Stimulated activated CD8-positive, alpha-beta memory T cell treated with anti-CD3 and anti-CD28 coated beads, Interleukin-2, amount 100 ng/mL, for 1 hour (primary cell): Measurements from ENCODE around the gene BNC2.

Experiments used
- DNase-seq, 2 donors: peaks; one replicate each; pipeline ENCODE4 v3.0.0-alpha.2; 2020; ENCODE audit warnings: low read depth in 2 of 2

Gene BNC2

DNA sequence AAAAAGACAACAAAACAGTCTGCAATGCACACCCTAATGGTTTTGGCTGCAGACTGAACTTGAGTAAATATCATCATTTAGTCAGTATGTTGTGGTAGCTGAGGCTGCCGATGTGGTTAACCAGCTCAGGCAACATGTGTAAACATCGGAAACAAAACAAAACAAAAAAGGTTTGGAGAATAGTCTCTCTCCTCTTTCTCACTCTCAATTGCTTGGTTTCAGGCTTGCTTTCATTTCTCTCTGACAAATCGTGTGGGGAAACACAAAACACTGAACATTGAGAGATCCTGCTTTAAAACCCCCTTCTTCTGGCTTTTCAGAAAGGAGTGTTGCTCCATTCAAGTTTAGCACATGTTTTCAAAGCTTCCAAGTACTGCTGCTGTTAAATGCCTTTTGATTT is 453.3 kb downstream of the BNC2 start:
- no peak for DNase-seq

DNA sequence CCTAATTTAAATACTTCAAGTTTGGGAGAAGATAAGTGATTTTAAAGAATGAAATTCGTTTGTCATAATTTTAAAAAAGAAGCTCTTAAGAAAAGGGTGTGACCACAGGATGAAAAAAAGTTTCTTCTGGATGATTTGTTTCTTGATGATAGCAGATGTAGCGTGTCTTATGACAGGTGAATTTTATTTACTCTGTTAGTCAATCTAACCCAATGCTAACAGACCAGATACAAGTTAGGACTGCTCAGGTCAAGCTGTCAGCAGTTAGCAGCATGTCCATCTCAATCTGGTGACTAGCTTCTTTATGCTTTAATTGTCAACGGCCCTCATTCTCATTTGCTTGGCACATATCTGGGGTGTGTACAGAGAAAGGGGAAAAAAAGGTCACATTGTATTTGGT is 456.0 kb downstream of the BNC2 start:
- DNase-seq = no peak

DNA sequence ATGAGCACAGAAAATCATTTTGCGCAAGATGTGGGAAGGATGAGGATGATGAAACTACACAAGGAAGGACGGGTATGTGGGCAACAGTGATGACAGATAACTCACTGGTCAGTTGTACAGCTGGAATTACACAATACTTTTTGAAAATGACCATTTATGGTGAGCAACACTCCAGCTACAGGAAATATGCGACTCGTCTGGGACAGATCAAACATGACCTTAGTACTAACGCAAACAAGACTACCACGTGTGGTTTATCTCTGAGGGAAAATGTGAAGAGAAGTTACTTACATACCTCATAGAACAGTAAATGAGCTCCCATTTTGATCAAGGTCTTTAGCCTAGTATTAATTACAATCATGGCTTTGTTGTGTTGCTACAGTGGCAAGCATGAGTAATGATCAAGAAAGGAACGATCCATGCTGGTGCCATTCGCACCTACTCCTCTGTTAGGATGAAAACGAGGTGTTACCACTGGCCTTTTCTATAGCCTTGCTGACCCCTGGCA is 456.9 kb downstream of the BNC2 start:
- DNase-seq = no peak

DNA sequence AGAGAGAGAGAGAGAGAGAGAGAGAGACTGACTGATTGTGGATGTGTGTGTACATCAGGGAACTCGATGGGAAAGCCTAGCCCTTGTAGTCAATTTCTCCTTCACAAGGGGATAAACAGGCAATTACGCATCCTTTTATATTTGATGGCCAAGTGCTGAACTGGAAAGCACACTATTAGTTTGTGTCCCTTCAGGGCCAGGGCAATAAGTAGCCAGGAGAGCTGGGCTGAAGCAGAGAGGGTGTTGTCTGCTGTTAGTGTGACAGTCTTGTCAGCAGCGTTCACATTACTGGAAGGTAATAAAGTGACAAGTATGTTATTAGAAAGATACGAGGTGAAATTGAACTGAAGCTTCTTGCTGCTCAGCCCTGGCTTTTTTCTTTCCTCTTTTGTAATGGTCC is 457.7 kb downstream of the BNC2 start:
- no peak for DNase-seq

DNA sequence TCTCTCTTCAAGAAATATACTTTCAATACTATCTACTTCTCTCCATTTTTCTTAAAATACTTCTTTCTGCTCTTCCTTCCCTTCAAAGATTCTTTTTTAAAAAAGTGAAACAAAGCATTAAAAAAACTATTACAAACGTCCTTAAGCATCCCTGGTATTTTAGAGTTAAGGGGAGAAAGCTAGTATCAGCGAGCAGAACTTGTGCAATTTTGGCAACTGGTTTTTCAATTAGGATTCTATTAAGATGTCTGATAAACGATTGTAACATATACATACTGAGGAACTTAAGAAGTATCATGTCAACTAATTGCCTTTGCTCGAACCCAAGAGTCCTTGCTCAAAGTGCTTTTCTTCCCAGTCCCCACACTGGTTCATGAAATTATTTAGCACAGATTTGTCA is 459.2 kb downstream of the BNC2 start:
- DNase-seq = no peak

DNA sequence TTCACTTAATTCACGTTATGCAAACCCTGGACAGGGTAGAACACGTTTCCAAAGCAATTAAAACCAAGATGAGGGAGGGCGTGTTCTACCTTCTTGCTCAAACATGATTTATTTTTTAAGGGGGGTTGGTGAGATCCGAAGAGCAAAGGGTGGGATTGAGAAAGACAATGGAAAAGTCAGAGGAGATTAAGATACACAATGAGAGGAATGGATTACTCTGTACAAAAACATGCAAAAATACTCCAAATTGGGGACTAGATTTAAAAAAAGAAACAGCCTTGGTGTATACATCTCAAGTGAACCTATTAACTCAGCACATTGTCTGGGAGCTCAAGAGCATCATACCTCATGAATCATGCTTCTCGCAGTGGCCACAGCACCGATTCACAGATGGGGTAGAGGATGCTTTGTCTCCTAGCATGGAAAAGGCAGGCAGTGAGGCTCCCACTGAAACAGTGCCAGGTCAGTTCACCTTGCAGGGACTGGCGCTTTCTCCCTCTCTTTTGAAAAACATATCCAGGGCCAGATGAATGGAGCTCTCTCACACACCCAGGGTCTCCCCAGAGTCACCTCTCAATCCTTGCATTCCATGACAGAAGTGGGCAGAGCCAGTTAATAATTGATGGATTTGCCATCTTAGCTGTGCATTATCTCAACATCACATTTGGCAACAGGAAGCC is 459.7 kb downstream of the BNC2 start:
- DNase-seq = no peak

DNA sequence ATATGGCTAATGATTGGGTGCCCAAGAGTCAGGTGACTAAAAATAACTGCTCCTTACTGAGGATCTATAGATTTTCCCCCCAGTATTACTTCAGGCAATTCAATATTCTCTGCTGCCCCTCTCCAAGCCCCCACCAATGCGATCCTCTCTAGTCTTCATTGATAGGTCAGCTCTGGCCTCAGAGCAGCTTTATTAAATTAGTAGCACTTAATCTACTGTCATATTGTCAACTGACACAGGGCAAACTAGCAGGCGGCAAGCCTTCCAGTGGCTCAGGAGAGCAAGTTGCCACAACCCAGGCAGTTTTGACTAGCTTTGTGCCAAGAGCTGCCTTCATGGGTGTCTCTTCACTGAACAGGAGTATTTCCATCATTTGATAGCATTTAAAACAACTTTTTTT is 462.9 kb downstream of the BNC2 start:
- DNase-seq = no peak

DNA sequence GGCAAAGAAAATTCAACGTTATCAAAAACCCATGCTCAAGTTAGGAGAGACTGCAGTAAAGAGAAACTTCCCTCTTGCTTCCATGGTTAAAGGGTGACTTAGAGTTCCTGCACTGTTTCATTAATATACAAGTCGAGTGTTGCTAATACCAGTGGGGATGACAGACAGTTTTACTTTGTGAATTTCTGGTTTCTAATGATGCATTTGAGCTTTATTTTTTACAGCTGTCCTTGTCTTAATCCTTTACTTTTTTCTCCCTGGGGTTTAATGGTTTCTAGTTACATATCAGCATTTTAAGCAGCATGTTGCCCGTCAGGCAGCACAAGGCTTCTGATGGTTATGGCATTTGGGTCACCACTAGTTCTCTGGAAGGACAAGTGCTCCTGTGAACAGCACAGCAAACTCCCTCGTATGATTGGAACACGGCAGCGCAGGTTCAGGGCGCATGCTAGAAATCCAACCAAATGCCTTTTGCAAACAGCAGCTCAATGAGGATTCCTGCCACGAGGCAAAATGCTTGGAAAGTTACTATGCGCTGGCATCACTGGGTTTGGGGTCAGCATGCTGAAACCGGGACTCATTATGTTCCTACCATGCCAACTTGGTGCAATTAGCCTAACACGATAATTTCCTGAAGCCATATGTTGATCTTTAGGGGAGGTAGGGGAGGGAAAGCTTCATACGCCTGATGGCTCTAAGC is 463.8 kb downstream of the BNC2 start:
- DNase-seq = no peak

DNA sequence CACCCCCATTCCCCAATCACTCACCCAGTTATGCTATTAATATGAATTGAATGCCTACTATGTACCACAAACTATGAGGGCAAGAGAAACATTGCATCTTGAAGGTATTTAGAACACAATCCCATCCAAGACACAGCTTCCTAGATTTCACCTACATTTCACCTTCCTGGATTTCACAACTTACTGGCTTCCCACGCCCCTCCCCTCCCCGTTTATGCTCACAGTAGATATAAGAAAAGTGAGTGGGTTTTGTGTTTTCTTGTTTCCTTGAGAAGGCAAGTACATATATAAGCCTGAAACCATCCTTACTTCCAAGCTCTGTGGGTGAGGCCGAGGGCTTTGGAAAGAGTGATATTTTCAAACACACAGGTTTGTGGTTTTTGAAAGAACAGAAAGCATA is 465.0 kb downstream of the BNC2 start:
- no peak for DNase-seq

DNA sequence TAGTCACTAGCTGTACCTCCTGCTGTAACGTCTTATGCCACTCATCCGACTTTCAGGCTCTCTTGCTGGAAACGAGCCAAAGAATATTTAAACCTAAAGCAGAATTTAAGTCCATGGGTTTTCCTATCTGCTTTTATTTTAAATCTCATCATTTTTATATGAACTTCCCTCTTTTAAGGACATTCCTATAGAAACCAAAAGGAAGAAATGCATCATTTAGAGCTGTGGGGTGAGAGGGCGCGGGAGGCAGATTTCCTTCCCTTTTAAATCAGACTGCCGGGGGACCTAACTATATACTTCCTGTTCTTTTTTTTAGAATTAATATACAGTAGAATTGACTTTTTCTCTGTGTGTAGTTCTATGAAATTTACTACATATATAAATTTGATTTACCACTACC is 468.8 kb downstream of the BNC2 start:
- DNase-seq = no peak

DNA sequence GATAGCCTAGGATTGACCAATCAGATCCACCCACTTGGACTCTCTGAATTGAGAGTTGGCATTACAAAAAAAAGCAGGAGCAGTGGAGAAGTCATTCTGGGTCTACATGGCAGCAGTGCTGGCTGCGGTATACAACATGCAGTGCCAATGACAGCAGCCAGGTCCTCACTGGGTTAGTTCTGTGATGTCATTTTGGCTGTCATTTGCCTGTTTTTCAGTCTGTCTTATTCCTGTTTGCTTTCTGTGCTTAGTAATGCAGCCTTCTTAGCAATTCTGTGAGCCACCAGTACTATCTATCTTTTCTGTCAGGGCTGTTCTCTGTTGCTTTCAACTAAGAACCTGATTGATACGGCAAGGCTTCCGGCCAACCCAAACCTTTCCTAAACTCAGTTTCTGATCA is 471.8 kb downstream of the BNC2 start:
- no peak for DNase-seq

DNA sequence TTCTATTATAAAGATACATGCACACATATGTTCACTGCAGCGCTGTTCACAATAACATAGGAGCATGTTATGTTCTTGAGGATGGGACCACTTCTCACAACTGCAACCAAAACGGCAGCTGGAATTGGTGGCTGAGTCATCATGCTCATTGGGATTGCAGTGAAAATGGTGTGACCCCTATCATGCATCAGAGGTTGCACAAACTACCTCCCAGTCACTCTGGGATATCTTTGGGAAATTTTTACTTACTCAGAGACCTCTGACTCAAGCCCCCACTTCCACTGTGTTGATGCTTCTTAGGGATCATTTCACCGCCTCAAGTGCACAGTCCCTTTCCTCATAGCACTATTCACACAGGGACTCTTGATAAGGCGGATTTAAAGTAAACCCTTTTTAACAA is 474.1 kb downstream of the BNC2 start:
- DNase-seq = no peak

DNA sequence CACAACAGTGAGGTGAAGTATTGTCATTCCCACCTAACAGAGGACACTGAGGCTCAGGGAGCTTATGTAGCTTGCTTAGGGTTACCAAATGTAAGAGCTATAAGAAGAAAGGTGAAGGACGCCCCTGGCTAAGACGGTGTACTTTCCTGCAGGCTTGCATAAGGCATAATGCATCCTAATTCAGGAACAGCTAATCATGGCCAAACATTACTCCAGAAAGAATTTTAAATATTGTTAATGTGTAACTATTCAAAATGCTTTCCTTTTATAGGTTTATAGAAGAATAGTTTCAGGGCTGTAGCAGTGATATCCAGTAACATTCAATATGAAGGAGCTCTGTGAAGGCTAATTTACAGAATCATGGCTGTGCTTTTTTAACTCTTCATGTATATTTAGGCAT is 479.1 kb downstream of the BNC2 start:
- DNase-seq = no peak

DNA sequence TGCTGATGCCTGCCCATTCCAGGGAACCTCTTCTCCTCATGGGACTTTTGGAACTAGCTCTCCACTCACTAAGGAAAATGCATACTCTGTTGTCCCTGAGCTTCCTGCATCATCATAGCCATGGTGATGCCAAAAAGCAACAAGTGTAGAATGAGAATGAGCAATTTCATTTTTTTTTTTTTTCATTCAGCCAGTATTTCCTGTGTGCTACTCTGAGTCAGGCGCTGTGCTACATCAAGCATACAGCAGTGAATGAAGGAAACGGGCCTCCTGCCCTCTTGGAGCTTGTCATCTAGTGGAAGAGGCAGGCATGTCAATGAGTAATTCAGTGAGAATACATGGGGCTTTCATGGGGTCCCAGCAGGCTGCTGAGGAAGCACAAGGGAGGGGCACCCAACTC is 483.1 kb downstream of the BNC2 start:
- DNase-seq = no peak

DNA sequence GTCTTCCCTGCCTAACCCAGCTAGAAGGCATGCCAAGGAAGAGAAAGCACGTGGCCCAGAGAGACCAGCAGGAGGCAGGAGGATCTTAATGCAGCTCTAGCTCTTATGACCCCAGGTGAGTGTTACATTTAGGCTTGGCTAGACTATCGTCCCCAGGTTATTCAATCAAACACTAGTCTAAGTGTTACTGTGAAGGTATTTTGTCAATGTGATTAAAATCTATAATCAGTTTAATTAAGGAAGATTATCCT is 483.7 kb downstream of the BNC2 start:
- no peak for DNase-seq

DNA sequence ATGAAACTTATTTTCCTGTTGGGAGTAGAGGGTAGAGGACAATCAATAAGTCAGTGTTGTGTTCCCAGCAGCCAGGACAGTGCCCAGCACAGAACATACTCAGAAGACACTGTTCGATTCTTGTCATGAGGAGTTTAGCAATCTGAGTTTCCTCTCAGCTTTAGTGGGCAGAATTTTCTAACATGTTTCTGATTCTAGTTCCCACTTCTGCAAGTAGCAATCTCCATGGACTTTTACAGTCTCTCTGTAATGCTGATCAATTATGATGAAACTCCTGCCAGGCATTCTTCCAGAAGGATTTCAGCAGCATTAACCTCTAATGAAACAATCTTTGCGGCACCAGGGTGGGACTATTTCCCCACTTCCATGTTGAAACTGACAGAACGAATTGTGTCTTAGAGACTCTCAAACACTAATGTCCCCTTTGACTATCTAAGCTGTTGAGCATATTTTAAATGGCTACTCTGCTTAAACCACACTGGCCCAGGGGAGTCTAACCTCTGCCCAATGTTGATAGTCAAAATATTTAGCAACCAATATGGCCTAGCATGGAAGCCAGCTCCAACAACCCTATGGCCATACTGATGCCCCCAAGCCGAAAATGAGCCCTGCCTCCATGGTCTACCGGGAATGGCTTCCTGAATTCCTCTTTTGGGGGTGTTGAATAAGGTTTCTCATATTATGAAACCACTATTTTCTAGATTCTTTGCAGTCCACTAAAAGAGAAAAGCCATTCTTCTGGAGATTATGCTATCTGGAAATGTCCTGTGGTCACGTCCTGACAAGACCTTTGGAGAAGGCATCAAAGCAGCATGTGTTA is 484.3 kb downstream of the BNC2 start:
- DNase-seq = no peak

DNA sequence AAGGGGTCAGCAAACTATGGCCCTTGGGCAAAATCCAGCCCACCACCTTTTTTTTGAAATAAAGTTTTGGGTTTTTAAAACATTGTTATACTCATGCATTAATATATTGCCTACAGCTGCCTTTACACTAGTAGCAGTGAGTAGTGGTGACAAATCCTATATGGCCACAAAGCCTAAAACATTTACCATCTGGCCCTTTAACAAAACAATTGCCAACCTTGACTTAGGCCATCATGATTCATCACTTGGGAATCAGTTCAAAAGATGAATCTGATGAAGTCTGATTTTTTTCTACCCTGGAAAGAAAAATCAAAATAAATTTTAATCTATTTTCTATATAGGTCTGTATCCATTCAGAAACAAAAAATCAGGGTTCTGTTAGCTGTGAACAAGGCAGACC is 484.9 kb downstream of the BNC2 start:
- no peak for DNase-seq

DNA sequence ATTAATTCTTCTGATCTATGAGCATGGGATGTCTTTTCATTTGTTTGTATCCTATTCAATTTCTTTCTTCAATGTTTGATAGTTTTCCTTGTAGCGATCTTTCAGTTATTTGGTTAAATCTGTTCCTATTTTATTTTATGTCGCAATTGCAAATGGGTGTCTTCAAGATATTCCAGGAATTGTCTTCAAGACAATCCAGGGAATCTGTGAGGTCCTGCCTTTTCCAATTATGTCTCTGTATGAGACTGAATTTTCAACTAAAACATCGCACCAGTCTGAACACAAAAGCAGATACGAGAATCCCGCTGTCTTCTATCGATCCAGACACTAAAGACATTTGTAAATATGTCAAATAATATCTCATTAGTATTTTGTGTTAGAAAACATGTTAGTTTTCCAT is 485.5 kb downstream of the BNC2 start:
- DNase-seq = no peak

DNA sequence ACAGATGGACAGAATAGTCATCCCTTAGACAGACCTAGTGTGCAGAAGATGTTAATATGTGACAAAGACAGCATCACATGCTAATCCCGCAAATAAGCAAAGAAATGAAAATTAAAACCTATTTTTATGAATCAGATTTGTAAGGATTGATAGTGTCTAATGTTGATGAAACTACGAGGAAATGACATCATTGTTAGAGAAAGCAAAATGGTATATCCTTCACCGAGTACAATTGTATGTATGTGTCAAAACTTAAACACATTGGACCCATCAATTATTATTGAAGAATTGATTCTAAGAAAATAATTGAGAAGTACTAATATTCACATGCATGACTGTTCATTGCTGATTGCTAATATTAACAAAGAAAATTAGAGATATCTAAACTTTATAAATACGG is 493.2 kb downstream of the BNC2 start:
- DNase-seq = no peak

DNA sequence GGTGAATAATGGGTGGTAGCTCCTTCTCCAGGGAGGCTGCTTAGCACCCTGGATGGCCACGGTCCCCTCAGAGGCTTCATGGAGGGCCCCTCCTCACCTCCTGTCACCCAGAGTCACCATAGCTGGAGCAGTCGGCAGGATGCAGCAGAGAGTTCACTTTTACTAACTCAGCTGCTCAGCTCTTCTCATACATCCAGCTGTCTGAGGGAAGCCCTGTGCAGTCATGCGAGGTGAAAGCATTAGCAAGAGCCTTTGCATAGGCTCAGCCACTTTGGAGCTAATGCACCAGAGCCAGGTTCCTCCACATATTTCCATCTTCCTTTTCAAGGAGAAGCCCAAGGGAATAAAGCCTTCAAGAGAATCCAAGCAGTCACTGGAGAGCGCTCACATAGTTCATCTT is 499.2 kb downstream of the BNC2 start:
- no peak for DNase-seq

DNA sequence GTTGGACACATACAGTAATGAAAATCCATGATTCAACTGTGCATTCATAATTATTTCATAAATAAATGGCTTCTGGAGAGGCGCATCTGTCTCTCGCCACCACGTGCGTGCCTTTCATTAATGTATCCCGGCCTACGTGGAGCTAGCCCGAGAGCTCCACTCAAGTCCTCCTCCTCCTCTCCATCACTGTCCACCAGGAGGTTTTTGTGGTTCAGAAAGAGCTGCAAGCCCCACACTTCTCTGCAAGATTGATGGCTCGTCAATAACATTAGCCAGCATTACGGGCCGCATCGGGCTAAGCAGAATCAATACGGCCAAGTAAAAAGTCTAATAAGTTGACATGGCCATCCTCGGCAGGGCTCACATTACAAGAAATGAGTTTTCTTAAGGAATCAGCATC is 499.8 kb downstream of the BNC2 start:
- DNase-seq = no peak

DNA sequence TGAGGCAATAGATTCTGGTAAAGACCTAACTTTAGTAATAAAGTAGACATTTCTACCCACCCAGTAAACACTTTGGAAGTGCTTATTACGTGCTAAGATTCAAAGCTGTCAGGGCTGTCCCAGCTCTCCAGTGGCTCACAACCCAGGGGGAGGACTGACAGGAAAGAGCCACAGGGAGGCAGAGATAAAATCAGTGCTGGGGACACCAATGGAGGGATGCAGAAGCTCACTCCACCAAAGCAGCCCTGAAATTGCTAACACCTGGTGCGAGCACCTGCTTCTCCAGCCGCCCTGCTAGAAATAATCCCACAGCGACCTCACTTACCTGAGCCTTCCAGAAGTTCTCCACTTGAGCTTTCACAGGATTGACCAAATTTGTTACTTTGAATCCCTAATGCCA is 501.0 kb downstream of the BNC2 start:
- no peak for DNase-seq
